Frontal cortex (tissue), 4 donors: ENCODE results near the gene PIR. TPM values are rescaled to one million over a fixed set of nuclear protein-coding genes. Genes with fewer than 3 reads are reported as not detected.

ENCODE experiments used
- DNase-seq, 2 donors: peaks; one replicate each; pipeline ENCODE4 v3.0.0; 2012; ENCODE audit warnings: low spot score in 2 of 2
- FAIRE-seq: peaks from 2 replicates; lab custom pipeline; 2012; peaks lifted over from hg19 to GRCh38; lab: Jason Lieb, UNC
- total RNA-seq: library from RNA; depleted of rRNA; stranded (reverse); fragments of >200 nt; gene quantifications from one replicate; pipeline ENCODE4 v1.2.3, GENCODE V29; 2014
- donor health status: control.
- donor health status: control.
- donor health status: control.

PIR gene
- total RNA-seq, 1 donor from 2014 or later: 2.0 TPM

DNA sequence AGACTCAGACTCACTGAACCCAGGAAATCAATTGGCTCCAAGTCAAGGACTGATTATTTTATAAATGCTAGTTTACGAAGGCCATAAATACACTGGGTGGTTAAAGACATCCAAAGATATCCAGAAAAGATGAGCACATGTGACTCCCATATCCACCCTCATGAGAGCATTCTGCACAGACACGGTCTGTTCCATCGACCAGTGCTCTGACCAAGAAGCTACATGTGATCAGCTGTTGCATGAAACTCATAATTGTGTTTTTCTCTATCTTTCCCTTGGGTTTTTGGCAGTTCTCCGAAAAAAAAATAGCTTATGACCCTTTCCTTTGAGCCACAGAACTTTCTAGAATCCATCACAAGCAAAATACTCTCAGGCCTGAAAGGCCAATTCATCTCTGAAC, 2.7 kb upstream of the PIR start:
- DNase-seq (no peak), FAIRE-seq (no peak)

GRCh38 chrX:15492469-15492868, 664 bp downstream of the PIR start:
- DNase-seq (no peak), FAIRE-seq (no peak)

GRCh38 chrX:15483891-15484290, 9.2 kb downstream of the PIR start:
- no peak for FAIRE-seq
- DNase-seq: no peak

- no peak for DNase-seq
- no peak for FAIRE-seq
These were observed 17.6 kb downstream of the PIR start for GRCh38 chrX:15475486-15475885.

DNA sequence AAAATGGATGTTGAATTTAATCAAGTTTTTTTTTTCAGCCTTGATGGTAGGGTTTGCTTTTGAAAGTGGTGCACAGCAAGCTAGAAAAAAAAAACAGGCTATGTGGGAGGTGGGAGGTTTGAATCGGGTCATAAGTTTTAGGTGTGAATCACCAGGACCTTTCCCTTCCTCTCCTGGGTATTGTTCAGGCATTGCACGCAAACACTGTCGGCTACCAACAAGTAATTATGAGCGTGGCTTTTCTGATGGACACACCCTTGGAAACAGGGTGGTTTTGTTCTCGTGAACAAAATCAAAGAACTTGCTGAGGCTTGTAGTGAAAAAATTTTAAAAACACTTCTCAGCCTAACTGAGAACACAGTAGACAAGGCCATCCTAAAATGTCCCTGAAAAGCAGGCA, 18.1 kb downstream of the PIR start:
- no peak for DNase-seq
- no peak for FAIRE-seq

- no peak for DNase-seq
- no peak for FAIRE-seq
These were observed 19.1 kb downstream of the PIR start for GRCh38 chrX:15474028-15474427.

- no peak for FAIRE-seq
These were observed 20.6 kb downstream of the PIR start for GRCh38 chrX:15472531-15472930.

GRCh38 chrX:15471028-15471427, 22.1 kb downstream of the PIR start:
- FAIRE-seq (peak; percentile 15), DNase-seq (peak in 1 of 2 donors; percentile 26)

More at GRCh38 chrX:15472531-15472930, 20.6 kb downstream of the PIR start:
- DNase-seq: no peak

DNA sequence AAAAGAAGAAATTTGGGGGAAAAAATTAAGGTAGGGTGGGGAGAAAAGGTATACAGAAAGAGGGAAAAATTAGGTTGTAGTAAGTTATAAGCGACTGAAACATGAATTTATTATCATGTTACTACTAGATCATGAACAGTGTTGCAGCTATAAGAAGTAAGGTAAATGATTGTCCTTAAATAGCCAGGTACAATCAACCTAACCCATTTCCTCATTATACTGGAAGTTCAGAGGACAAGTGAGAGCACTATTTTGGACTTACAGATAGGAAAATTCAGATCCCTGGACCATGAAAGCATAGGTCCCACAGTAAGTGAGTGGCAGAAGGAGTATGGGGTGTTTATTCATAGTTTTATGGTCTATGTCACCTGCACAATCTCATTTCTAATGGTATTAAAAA, 23.5 kb downstream of the PIR start:
- FAIRE-seq: no peak

DNA sequence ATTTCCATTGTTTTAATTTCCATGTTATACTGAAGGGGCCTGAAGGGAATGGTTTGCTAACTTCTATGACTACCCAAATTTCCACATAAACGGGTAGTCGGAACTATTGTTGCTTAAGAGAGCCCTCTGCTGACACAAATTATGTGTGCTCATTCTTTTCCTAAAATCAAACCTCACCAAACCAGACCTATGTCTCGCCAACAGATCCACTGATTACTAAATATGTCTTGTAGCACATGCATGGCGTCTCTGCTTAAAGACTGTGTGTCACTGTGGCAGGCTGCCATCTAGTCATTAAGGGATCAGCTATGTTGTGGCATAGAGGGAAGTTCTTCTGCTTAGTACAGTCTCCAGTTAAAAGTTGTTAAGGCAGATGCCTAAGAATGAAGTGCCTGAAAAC, 25.1 kb downstream of the PIR start:
- peak; percentile 13 for FAIRE-seq
- peak; percentile 5 to 14 for DNase-seq

More for the DNA sequence above, 23.5 kb downstream of the PIR start:
- DNase-seq: no peak

DNA sequence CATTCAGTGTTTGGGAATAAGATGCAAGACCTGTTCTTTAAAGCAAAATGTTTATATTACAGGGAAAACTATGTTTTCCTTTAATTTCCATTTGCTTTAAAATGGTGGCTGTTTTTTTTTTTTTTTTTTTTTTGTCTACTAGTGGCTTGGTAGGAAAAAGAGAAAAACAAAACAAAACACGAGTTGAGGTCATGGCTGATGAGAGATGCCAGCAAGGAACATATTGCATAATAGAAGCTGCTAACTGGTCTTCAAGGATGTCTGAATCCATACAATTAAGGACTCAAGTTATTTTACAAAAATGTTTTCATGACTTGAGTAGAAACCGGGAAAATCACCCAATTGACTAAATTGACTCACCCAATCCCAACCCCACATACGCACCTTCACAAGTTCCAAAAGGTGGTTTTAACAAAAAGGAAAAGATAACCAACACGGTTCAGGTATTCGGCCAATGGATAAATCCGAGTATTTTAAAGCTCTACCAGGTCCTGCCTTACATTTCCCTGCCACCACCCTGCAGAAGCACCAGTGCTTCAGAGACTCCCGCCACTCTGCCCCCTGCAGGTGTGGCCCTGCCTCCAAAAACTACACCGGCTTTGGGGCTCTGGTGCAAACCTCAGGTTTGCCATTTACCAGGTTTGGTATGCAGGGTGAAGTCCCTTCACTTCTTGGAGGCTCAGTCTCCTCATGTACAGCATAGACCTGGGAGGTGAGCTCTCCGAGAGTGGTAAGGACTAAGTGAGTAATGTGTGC, 27.1 kb downstream of the PIR start:
- no peak for FAIRE-seq
- DNase-seq: no peak

GRCh38 chrX:15465347-15465746, 27.8 kb downstream of the PIR start:
- no peak for FAIRE-seq
- no peak for DNase-seq

DNA sequence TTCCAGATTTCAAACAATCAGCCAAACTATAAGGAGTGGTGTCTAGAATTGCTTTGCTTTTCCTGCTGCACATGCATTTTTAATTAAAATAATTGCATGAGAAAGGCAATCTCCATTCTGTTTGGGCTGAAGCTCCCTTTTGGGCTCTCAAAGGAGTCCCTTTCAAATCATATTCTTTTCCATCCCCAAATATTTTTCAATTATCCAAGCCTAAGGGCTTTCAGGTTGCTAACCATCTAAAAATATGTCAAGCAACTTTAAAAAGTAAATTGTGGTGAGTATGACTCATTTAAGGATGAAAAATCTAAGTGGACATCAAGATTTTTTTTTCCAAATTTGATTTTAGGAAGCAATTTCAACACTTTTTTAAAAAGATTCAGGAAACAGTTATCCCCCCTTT, 28.4 kb downstream of the PIR start:
- DNase-seq (no peak), FAIRE-seq (no peak)

DNA sequence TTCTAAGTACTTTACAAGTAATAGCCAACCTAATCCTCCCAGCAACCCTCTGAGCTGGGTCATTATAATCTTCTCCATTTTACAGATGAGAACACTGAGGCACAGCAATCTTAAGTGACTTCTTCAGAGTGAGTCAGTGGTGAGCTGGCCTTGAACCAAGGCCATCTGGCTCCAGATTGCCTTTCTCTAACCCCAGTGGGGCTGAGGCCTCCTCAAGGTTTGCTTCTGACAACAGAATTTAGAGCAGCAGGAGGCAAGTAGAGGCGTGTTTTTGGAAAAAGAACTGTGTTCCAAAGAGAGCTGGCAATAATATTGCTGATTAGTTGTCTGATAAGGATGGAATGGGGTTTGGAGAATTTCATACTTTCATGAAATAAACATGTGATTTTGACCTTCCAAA, 41.2 kb downstream of the PIR start:
- FAIRE-seq (no peak), DNase-seq (no peak)

DNA sequence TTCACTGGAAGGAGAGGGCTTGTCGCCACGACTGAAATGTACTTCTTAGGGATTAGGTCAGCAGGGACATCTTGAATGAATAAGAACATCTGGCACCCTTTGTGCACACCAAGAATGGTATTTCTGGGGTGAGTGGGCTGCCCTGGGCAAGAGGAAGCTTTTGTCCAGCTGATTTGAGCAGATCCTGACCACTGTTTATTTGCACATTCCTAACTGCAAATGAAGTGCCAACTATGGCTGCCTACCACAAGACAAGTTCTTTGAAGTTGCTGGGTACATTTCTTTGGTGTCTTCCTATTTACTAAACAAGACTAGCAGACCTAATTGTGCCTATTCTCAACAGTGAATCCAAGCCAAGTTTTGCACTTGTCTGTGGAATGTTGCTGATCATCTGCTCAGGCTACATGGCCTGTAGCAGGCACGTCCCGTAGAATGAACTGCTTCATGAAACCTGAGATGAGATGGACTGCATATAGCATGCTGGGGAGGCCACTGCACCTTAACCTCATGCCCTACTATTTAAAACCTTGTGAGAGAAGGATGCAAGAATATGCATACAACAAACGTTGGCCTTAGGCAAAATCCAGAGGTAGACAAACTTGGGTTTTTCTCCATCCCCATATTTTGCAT, 45.0 kb downstream of the PIR start:
- FAIRE-seq (no peak), DNase-seq (no peak)

GRCh38 chrX:15441464-15441863, 51.7 kb downstream of the PIR start:
- FAIRE-seq (no peak), DNase-seq (no peak)

GRCh38 chrX:15438332-15438731, 54.8 kb downstream of the PIR start:
- DNase-seq (no peak), FAIRE-seq (no peak)

DNA sequence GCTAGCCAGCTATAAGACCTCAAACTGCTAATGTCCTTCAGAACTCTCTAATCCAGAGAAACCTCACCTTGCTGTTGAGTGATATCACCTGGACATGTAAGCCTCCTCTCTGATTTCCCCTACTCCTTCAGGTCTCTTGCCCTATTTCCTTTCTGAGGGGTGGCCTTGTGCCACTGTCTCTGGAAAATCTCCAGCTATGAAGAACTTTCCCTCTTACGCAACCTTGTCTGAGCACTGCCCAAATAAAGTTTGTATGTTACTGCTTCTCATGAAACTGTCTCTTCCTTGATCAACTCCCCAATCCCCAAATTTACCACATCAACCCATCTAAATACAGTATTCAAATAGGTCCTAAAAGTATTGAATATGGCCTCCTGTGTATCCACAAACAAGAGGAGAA, 55.4 kb downstream of the PIR start:
- no peak for FAIRE-seq

GRCh38 chrX:15435836-15436619, 57.1 kb downstream of the PIR start:
- no peak for FAIRE-seq
- no peak for DNase-seq

More for the DNA sequence above, 55.4 kb downstream of the PIR start:
- DNase-seq: no peak

DNA sequence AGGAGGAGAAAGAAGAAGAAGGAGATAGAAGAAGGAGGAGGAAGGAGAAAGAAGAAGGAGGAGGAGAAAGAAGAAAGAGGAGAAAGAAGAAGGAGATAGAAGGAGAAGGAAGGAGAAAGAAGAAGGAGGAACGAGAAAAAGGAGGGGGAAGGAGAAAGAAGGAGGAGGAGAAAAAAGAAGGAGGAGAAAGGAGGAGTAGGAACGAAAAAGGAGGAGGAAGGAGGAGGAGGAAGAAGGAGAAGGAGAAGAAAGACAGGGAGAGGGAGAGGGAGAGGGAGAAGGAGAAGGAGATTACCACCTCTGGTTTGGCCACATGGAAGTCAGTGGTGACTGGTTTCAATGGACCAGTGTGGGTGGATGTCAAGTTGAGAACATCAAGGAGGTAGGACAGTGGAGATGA, 58.9 kb downstream of the PIR start:
- FAIRE-seq: no peak
- DNase-seq: no peak

GRCh38 chrX:15430584-15430983, 62.5 kb downstream of the PIR start:
- FAIRE-seq: no peak
- DNase-seq: no peak
